GM12801 (cell line): Measurements from ENCODE around the gene RALGDS.

Experiments
- CTCF ChIP-seq: IDR thresholded peaks from one replicate; pipeline ENCODE4 v1.5.1; 2011; ENCODE audit warnings: control low read depth; ENCODE audit not compliant: insufficient read length; ENCODE audit errors: extremely low read depth

The RALGDS gene

DNA sequence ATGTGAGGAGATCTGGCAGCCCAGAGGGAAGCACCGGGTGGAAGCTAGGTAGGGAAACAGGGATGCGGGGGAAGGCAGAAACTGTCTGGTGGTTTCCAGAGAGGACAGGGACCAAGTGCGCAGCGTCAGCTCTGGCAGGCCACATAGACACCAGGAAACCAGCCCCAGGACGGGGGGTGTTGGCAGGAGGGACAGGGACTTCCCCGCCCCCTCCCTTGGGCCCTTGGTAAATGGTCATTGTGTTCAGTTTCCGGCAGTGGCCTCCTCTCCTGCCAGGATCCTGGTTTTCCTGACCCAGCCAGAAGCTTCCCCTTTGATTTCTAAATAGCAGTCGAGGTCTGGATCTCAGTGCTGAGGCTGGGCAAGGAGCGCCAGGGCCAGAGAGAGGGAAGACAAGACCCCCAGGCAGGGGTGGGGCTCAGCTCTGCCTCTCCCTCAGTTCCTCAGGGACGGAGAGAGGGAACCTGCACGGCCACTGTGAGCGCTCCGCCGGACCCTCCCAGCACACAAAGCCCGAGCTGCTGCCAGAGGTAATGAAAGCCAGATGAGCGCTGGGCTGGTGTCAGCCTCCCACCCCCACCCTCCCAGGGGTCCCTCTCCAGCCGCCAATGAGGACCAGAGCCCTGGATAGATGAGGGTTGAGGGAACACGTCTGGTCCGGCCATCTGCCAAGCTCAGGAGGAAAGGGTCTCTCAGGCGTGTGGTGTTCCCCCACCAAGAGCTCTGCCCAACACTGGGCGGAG, 1.8 kb downstream of the RALGDS start:
- no peak for TF ChIP-seq CTCF

DNA sequence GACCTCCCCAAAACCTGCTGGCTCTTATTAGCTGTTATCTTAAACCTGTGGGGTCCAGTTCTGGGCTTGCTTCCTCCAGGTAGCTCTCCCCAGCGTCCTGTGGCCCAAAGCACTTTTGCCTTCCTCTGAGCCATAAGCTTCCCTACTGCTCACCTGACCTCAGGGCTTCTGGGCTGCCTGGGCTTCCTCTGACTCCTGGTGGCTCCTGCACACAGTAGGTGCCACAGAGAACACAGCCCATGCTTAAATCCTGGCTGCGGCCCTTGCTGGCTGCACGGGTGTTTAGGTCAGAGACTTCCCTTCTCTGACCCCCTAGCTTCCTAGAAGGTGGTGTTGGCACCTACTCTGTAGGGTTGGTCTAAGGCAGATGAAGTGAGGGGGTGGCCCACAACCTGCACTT, 2.5 kb downstream of the RALGDS start:
- TF ChIP-seq CTCF, result no peak

- no peak for TF ChIP-seq CTCF
Observed at GRCh38 chr9:133118179-133118520, 2.9 kb downstream of the RALGDS start.

DNA sequence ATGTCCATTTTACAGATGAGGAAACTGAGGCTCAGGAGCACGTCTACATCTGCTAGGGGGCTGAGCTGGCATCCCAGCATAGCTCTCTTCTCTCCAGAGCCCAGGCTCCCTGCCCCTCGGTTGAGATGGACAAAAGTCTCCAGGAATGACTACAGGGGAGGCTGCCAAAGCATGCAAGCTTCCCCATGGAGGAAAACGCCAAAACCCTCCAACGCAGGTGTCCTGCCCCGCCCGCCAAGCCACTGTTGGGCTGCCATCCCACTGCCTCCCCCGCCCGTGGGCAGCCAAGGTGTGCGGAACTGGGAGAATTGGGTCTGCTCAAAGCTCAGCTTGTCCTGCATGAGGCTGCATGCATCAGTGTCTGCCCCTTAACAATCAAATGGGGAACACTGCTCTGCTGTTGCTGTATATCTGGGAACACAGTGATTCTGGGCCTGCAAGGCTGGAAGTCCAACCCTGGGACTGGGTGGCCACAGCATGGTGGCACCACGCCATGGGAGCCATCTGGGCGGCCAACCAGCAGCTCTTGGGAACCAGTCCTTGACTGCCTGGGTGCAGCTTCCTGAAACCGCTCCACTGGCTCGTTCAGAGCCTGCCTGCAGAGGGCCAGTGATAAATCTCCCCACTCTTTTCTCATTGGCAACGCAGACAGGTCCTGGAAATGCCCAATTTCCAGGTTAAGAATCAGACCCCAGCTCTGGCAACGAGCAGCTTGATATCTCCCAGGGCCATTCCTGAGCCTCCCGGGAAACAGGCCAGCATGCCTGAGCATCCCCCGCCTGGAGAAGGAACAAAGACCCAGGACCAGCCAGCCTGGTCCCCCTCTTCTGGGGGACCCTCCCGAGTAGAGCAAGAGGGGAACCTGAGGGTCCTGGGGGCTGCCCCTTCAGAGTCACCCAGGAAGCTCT, 3.5 kb downstream of the RALGDS start:
- TF ChIP-seq CTCF, result no peak

DNA sequence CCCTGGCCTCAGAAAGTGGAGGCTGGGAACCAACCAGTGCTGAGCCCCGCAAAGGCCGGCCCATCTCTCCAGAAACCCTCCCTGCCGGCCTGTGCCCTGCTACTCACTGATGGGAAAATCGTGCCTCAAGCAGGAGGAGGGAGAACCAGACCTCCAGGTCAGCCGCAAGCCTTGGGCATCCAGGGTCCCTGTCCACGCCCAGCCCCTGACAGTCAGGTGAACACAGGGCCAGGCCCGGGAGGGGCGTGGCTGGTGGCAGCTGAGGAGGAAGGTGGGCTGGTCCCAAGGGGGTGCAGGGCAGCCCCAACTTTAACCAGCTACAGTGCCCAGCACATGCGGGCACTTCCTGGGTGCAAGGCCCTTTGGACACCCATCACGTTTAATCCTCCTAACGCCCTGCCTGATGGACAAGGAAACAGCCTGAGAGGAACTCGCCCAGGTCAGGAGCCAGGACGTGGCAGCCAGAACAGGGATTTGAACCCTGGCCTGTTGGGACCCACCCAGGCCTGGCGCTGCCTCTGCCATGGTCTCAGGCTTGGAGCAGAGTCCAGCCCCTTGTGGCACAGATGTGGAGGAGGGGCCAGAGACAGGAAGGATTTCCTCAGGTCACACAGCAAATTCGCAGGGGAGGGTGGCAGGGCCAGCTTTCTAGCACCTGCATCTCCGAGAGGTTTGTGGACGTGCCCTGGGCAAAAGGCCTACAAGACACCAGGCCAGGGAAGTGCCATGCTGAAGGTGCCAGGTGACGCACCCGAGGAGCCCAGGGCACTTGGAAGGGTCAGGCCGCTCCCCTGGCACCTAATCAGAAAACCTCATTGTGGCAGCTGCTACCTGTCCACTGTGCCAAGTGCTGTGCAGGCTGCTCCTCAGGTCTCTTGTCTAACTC, 4.5 kb downstream of the RALGDS start:
- no peak for TF ChIP-seq CTCF

- no peak for TF ChIP-seq CTCF
Observed at GRCh38 chr9:133115604-133116345, 5.3 kb downstream of the RALGDS start.
